ELF-1 (cell line): Measurements from ENCODE around the gene C1QL2.
A peak's percentile ranks its signal among the peaks of the same experiment; 100 is the strongest.

Experiments used
- DNase-seq: peaks from one replicate; pipeline ENCODE4 v3.0.0-alpha.2; 2016; ENCODE audit warnings: low read depth, low spot score

Gene C1QL2

GRCh38 chr2:119158563-119159347 is at the start of gene C1QL2:
Gene C1QL2 (minus strand): TSS chr2:119158751. CDS start chr2:119158269, 482 bp downstream.
- peak; percentile 55 for DNase-seq

GRCh38 chr2:119207447-119207846 is 48.9 kb upstream of the C1QL2 start:
- DNase-seq: no peak

- no peak for DNase-seq
These were observed 47.6 kb upstream of the C1QL2 start for GRCh38 chr2:119206201-119206600.

- DNase-seq: no peak
These were observed 46.6 kb upstream of the C1QL2 start for GRCh38 chr2:119205001-119205706.

- no peak for DNase-seq
These were observed 46.0 kb upstream of the C1QL2 start for GRCh38 chr2:119204525-119204924.

- DNase-seq: no peak
These were observed 44.2 kb upstream of the C1QL2 start for GRCh38 chr2:119202610-119203310.

GRCh38 chr2:119201815-119202214 is 43.3 kb upstream of the C1QL2 start:
- DNase-seq: no peak

GRCh38 chr2:119198240-119198840 is 39.8 kb upstream of the C1QL2 start:
- no peak for DNase-seq

- DNase-seq: no peak
These were observed 39.1 kb upstream of the C1QL2 start for GRCh38 chr2:119197529-119198239.

GRCh38 chr2:119197126-119197405 is 38.5 kb upstream of the C1QL2 start:
- DNase-seq: no peak

GRCh38 chr2:119196301-119197125 is 38.0 kb upstream of the C1QL2 start:
- DNase-seq: peak; percentile 59

GRCh38 chr2:119195887-119196286 is 37.3 kb upstream of the C1QL2 start:
- no peak for DNase-seq

- DNase-seq: no peak
These were observed 36.5 kb upstream of the C1QL2 start for GRCh38 chr2:119195001-119195400.

GRCh38 chr2:119192893-119193292 is 34.3 kb upstream of the C1QL2 start:
- no peak for DNase-seq

GRCh38 chr2:119190321-119191111 is 32.0 kb upstream of the C1QL2 start:
- DNase-seq: peak; percentile 13

- no peak for DNase-seq
These were observed 26.0 kb upstream of the C1QL2 start for GRCh38 chr2:119184512-119184911.

- no peak for DNase-seq
These were observed 23.4 kb upstream of the C1QL2 start for GRCh38 chr2:119181791-119182445.

- DNase-seq: no peak
These were observed 22.8 kb upstream of the C1QL2 start for GRCh38 chr2:119181391-119181790.

GRCh38 chr2:119180892-119181291 is 22.3 kb upstream of the C1QL2 start:
- no peak for DNase-seq
